ENCODE results near the gene EEF1AKMT2.
"Not testable (repeated sequence)": the region's sequence is repeated elsewhere in the genome, so short reads cannot be mapped to it uniquely, and the experiment has no call there.

Gene EEF1AKMT2

GRCh38 chr10:124791547-124792348 is at the start of gene EEF1AKMT2:
TSS of gene EEF1AKMT2 (minus strand) at chr10:124791887. CDS start at chr10:124791833, 54 bp downstream.
- peak; percentile 79 for DNase-seq

GRCh38 chr10:124837687-124838086 is 46.0 kb upstream of the EEF1AKMT2 start:
- DNase-seq = no peak

GRCh38 chr10:124831116-124831515 is 39.4 kb upstream of the EEF1AKMT2 start:
- no peak for DNase-seq

GRCh38 chr10:124830445-124830844 is 38.8 kb upstream of the EEF1AKMT2 start:
- no peak for DNase-seq

GRCh38 chr10:124829447-124830115 is 37.9 kb upstream of the EEF1AKMT2 start:
- DNase-seq = no peak

GRCh38 chr10:124827474-124827873 is 35.8 kb upstream of the EEF1AKMT2 start:
- DNase-seq = no peak

GRCh38 chr10:124826262-124826661 is 34.6 kb upstream of the EEF1AKMT2 start:
- DNase-seq = no peak

GRCh38 chr10:124825702-124826101 is 34.0 kb upstream of the EEF1AKMT2 start:
- no peak for DNase-seq

GRCh38 chr10:124824932-124825331 is 33.2 kb upstream of the EEF1AKMT2 start:
- not testable (repeated sequence) for DNase-seq

- no peak for DNase-seq
Observed at GRCh38 chr10:124824507-124824906, 32.8 kb upstream of the EEF1AKMT2 start.

GRCh38 chr10:124821520-124821919 is 29.8 kb upstream of the EEF1AKMT2 start:
- no peak for DNase-seq

- no peak for DNase-seq
Observed at GRCh38 chr10:124820121-124820520, 28.4 kb upstream of the EEF1AKMT2 start.

GRCh38 chr10:124802313-124802675 is 10.6 kb upstream of the EEF1AKMT2 start:
- DNase-seq = no peak

GRCh38 chr10:124799211-124799610 is 7.5 kb upstream of the EEF1AKMT2 start:
- no peak for DNase-seq

GRCh38 chr10:124798781-124799180 is 7.1 kb upstream of the EEF1AKMT2 start:
- DNase-seq = no peak

- DNase-seq = no peak
Observed at GRCh38 chr10:124798364-124798763, 6.7 kb upstream of the EEF1AKMT2 start.

- DNase-seq = no peak
Observed at GRCh38 chr10:124792998-124793352, 1.3 kb upstream of the EEF1AKMT2 start.

GRCh38 chr10:124782900-124783299 is 8.8 kb downstream of the EEF1AKMT2 start:
- DNase-seq = not testable (repeated sequence)

- DNase-seq = no peak
Observed at GRCh38 chr10:124768791-124769190, 22.9 kb downstream of the EEF1AKMT2 start.

- DNase-seq = no peak
Observed at GRCh38 chr10:124765256-124765655, 26.4 kb downstream of the EEF1AKMT2 start.

- no peak for DNase-seq
Observed at GRCh38 chr10:124763267-124763666, 28.4 kb downstream of the EEF1AKMT2 start.

- no peak for DNase-seq
Observed at GRCh38 chr10:124762281-124762680, 29.4 kb downstream of the EEF1AKMT2 start.

- no peak for DNase-seq
Observed at GRCh38 chr10:124756156-124756903, 35.4 kb downstream of the EEF1AKMT2 start.

- no peak for DNase-seq
Observed at GRCh38 chr10:124755581-124755980, 36.1 kb downstream of the EEF1AKMT2 start.
